Spleen (tissue), 11 donors: ENCODE results near the gene GCA. TPM values are rescaled to one million over a fixed set of nuclear protein-coding genes. Genes with fewer than 3 reads are reported as not detected.

Source experiments
- DNase-seq: peaks from one replicate; pipeline ENCODE4 v3.0.0-alpha.2; 2020
- H3K27ac ChIP-seq, 8 donors: fragments of 200-600 bp; sonication (generic) in 7 of 8; 1 replicate in 4 of 8; 2 replicates in 4 of 8; pipeline versions ENCODE4 v1.5.0 to v1.8.0; 2016 to 2021; ENCODE audit warnings: inconsistent platforms in 4 of 8, mild to moderate bottlenecking in 4 of 8, moderate library complexity in 1 of 8
- H3K27me3 ChIP-seq, 7 donors: fragments of 200-600 bp; sonication (generic) in 6 of 7; replicated peaks in 1 of 7; 1 replicate in 4 of 7; 2 replicates in 3 of 7; pipeline versions ENCODE4 v1.5.0 to v1.8.0; 2016 to 2021; ENCODE audit warnings: inconsistent platforms in 3 of 7, mild to moderate bottlenecking in 1 of 7
- H3K36me3 ChIP-seq, 6 donors: fragments of 200-600 bp; sonication (generic) in 5 of 6; 1 replicate in 4 of 6; 2 replicates in 2 of 6; pipeline versions ENCODE4 v1.5.0 to v1.8.0; 2016 to 2021; ENCODE audit warnings: inconsistent platforms in 2 of 6
- H3K4me1 ChIP-seq, 6 donors: fragments of 200-600 bp; sonication (generic) in 5 of 6; 1 replicate in 3 of 6; 2 replicates in 3 of 6; pipeline versions ENCODE4 v1.5.0 to v1.8.0; 2016 to 2021; ENCODE audit warnings: inconsistent platforms in 3 of 6
- H3K4me3 ChIP-seq, 8 donors: fragments of 200-600 bp; sonication (generic) in 7 of 8; 1 replicate in 4 of 8; 2 replicates in 4 of 8; pipeline versions ENCODE4 v1.5.0 to v1.8.0; 2016 to 2021; ENCODE audit warnings: inconsistent platforms in 4 of 8, mild to moderate bottlenecking in 4 of 8, moderate library complexity in 2 of 8
- H3K9me3 ChIP-seq, 8 donors: fragments of 200-600 bp; sonication (generic) in 7 of 8; 1 replicate in 4 of 8; 2 replicates in 4 of 8; pipeline versions ENCODE4 v1.5.0 to v1.8.0; 2016 to 2021; ENCODE audit warnings: inconsistent platforms in 4 of 8
- POLR2A ChIP-seq, 3 donors: fragments of 450-650 bp; IDR thresholded peaks; one replicate each; pipeline ENCODE4 v1.5.1; 2017; ENCODE audit warnings: antibody characterized with exemption in 3 of 3, mild to moderate bottlenecking in 1 of 3
- POLR2AphosphoS5 ChIP-seq, 3 donors: sonication (generic); formaldehyde crosslinking; IDR thresholded peaks; one replicate each; pipeline ENCODE4 v1.5.1; 2017; ENCODE audit warnings: antibody characterized with exemption in 3 of 3
- WGBS, 5 donors: extraction: QIAGEN DNeasy Blood & Tissue Kit in 3 of 5; methylation state at CpG; one replicate each; pipeline versions ENCODE4 v1.1.5 to v1.1.7; 2013 to 2018; 5-methylcytosine and 5-hydroxymethylcytosine counted together
- intact Hi-C: fragments of 100-400 bp; cut with DNase I; formaldehyde crosslinking; loops from one replicate; pipeline ENCODE4 v1.15.0; 2023; ENCODE audit warnings: low total_unique reads
- polyA plus RNA-seq, 3 donors: library from polyadenylated mRNA; stranded (reverse); fragments of 200-250 nt; gene quantifications; one replicate each; pipeline ENCODE4 v1.2.1, GENCODE V29; 2013
- total RNA-seq, 7 donors: library from RNA; depleted of rRNA in 3 of 7; stranded (reverse); fragments of >200 nt in 3 of 7; fragmentation: NEBNext Ultra II Directional in 4 of 7; extraction: Animal tissue kit (Norgen Biotek cat#: 25700) in 4 of 7; gene quantifications; one replicate each; pipeline versions ENCODE4 v1.1.0 to v1.2.1, GENCODE V29; 2016 to 2021
- TF ChIP-seq, protein P1 (sequence below), 11 experiments: fragments of 200-600 bp in 7 of 11; fragments of 450-650 bp in 4 of 11; sonication (generic) in 4 of 11; IDR thresholded peaks in 8 of 11; conservative IDR thresholded peaks in 3 of 11; 1 replicate in 7 of 11; 2 replicates in 4 of 11; pipeline versions ENCODE4 v1.4.0 to v1.8.0; 2016 to 2021; ENCODE audit warnings: antibody characterized with exemption in 11 of 11, inconsistent platforms in 4 of 11, mild to moderate bottlenecking in 1 of 11
- donor health status: healthy with polysubstance abuse.
- donor health status: DM: no; HTN: no; CAD: no; lungs with moderate emphysema.
- donor health status: DM: no; HTN: no; CAD: no.
- donor health status: Bipolar disorder and iron deficiency.
- donor health status: healthy.
- donor health status: DM: no; HTN: no; CAD: no.
- donor health status: DM: yes; HTN: yes; CAD: no.

Gene GCA
- total and polyA plus RNA-seq, 10 donors: 49.1 to 498 (median 152) TPM

DNA sequence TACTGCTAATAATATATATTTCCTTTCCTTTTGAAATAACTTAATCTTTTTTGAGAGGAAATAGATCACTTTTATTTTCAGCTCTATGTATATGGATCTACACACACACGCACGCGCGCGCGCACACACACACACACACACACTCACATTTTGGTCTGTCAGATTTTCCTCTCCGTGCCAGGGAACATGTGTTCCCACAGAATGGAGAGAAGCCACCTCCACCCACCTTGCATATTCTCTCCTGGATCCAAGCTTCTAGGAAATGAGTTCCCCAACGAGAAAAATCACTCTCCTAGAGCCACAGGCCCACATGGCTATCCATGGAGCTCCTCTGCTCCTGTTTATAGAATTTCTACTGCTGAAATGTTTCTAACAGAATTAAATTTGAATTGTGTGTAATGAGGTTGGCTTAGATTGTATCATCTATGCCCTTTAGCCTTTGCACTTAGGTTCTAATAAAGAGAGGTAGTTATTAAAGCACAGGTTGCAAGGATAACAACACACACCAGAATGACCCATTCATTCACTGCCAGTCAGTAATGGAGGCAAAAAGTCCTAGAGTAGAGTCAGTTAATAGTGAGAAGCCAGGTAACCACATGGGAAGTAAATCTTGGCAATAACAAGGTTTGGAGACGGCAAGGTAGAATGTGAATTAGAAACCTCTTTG, 45.1 kb upstream of the GCA start:
- Histone ChIP-seq H3K36me3 (peaks cover 0 to 35% (median 17%) of the 10 kb centered on the region in 6 donors), H3K9me3 (no peaks in the 10 kb centered on the region), H3K27me3 (no peaks in the 10 kb centered on the region), H3K4me1 (peaks cover 0 to 39% (median 5%) of the 10 kb centered on the region in 6 donors), H3K27ac (no peak overlapping the region), H3K4me3 (no peak overlapping the region)
- TF ChIP-seq POLR2A (IDR thresholded peaks at IDR 0.05): no peak
- no peak for TF ChIP-seq POLR2AphosphoS5 (IDR thresholded peaks at IDR 0.05)
- TF ChIP-seq, protein P1, sequence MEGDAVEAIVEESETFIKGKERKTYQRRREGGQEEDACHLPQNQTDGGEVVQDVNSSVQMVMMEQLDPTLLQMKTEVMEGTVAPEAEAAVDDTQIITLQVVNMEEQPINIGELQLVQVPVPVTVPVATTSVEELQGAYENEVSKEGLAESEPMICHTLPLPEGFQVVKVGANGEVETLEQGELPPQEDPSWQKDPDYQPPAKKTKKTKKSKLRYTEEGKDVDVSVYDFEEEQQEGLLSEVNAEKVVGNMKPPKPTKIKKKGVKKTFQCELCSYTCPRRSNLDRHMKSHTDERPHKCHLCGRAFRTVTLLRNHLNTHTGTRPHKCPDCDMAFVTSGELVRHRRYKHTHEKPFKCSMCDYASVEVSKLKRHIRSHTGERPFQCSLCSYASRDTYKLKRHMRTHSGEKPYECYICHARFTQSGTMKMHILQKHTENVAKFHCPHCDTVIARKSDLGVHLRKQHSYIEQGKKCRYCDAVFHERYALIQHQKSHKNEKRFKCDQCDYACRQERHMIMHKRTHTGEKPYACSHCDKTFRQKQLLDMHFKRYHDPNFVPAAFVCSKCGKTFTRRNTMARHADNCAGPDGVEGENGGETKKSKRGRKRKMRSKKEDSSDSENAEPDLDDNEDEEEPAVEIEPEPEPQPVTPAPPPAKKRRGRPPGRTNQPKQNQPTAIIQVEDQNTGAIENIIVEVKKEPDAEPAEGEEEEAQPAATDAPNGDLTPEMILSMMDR (IDR thresholded peaks at IDR 0.05 in 8 of 11, conservative IDR thresholded peaks at IDR 0.05 in 3 of 11): no peak
- 79 to 98% (median 91%) methylated on average over 9 of the region's 9 CpGs for WGBS, 5 donors
- intact Hi-C loops: loop anchor here (5.0 kb wide), 1 partner anchor 77 kb away; no protein-coding TSS in a partner anchor
- DNase-seq: no peak

DNA sequence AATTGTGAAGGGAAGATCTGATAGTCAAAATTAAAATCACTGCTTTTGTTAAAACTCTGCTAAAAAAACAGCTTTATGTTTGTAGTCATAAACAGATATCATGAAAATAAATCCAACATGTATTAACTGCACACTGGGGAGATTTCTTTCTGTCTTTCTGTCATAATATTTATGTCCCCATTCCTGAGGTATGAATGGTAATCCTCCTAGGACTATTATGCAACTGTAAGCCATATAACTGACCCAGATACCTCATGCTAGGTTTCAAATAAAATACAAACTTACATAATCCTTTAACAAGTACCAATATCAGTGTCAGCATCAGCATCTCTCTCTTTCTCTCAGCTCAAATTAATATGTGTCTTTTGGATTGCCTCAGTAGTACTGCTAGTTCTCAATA, 43.7 kb upstream of the GCA start:
- H3K36me3 ChIP-seq: peaks cover 0 to 49% (median 22%) of the 10 kb centered on the region in 6 donors
- no peak for TF ChIP-seq POLR2AphosphoS5 (IDR thresholded peaks at IDR 0.05)
- TF ChIP-seq, protein P1 (IDR thresholded peaks at IDR 0.05 in 8 of 11, conservative IDR thresholded peaks at IDR 0.05 in 3 of 11): no peak
- no peak for TF ChIP-seq POLR2A (IDR thresholded peaks at IDR 0.05)
- H3K4me3 ChIP-seq: no peak overlapping the region
- no peaks in the 10 kb centered on the region for H3K27me3 ChIP-seq
- DNase-seq: no peak
- no peak overlapping the region for H3K27ac ChIP-seq
- intact Hi-C loops: no loop called here
- H3K4me1 ChIP-seq: peaks cover 0 to 43% (median 5%) of the 10 kb centered on the region in 6 donors
- H3K9me3 ChIP-seq: no peaks in the 10 kb centered on the region

DNA sequence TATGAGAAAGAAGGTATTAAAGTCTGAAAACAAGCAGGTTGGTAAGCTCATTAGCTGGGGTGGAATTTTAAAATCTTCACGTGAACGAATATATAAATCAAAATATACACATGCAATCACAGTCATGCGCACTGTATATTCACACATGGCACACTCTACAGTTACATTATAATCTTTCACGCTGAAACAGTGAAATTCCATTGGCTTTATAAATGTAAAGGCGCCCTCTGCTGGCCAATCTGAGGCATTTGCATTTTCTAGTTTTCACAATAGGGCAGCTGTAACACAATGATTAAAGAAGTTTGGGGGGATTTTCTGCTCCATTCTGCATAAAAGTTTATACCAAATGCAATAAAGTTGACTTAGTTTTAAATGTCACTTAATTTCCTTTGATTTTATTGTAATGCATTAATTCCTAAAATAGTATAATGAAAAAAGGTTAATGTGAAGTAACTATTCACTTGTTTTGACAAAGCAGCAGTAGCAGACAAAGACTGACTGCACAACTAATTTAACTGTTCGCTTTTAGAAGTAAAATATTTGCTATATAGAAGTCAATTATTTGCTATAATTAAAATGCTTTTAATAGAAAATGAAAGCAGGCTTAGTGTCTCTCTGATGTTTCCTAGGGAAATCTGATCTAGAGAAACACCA, 42.7 kb upstream of the GCA start:
- intact Hi-C loops: no loop called here
- Histone ChIP-seq H3K27me3 (no peaks in the 10 kb centered on the region), H3K4me3 (no peak overlapping the region), H3K4me1 (peaks cover 0 to 43% (median 5%) of the 10 kb centered on the region in 6 donors), H3K36me3 (peaks cover 0 to 59% (median 28%) of the 10 kb centered on the region in 6 donors), H3K27ac (no peak overlapping the region), H3K9me3 (no peaks in the 10 kb centered on the region)
- WGBS, 5 donors: 12 to 21% (median 15%) methylated on average over 6 of the region's 6 CpGs
- no peak for TF ChIP-seq POLR2A (IDR thresholded peaks at IDR 0.05)
- TF ChIP-seq, protein P1 (IDR thresholded peaks at IDR 0.05 in 8 of 11, conservative IDR thresholded peaks at IDR 0.05 in 3 of 11): peak; percentile 36 to 92 (median 82)
- DNase-seq: no peak

DNA sequence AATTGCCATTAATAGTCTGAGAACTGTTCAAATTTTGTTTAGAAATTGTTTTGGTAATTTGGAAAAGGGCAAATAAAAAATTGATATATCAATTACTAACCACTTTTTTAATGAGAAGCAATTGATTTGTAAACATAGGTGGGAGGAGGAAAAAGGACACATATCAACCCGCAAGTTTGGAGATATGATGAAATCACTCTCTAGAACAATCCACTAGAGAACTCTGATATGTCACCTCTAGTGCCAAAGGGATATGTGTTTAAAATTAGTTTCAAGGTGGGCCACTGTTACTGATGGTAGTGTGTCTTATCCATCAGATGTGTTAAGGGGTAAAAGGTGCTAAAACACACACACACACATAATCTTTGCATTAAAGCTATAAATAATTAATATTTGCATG, 42.1 kb upstream of the GCA start:
- 58 to 85% (median 80%) methylated on average over 1 of the region's 1 CpG for WGBS, 5 donors
- Histone ChIP-seq H3K27ac (no peak overlapping the region), H3K9me3 (no peaks in the 10 kb centered on the region), H3K4me1 (peaks cover 0 to 41% (median 5%) of the 10 kb centered on the region in 6 donors), H3K4me3 (no peak overlapping the region), H3K36me3 (peaks cover 0 to 65% (median 31%) of the 10 kb centered on the region in 6 donors), H3K27me3 (no peaks in the 10 kb centered on the region)
- intact Hi-C loops: no loop called here
- no peak for DNase-seq
- TF ChIP-seq, protein P1 (IDR thresholded peaks at IDR 0.05 in 8 of 11, conservative IDR thresholded peaks at IDR 0.05 in 3 of 11): no peak
- TF ChIP-seq POLR2A (IDR thresholded peaks at IDR 0.05): no peak
- no peak for TF ChIP-seq POLR2AphosphoS5 (IDR thresholded peaks at IDR 0.05)
